Measurements from ENCODE around the gene THADA.

- TF ChIP-seq CTCF (IDR thresholded peaks at IDR 0.05) (peak in 1 of 4 experiments; percentile 12), POLR2AphosphoS5 (IDR thresholded peaks at IDR 0.05) (peak; percentile 67)
Observed at GRCh38 chr2:43219383-43220228, 376.2 kb downstream of the THADA start.
